ENCODE data around the gene CERS4. TPM values are rescaled to one million over a fixed set of nuclear protein-coding genes. Genes with fewer than 3 reads are reported as not detected.

CERS4 gene
- polyA plus RNA-seq, 1 of the 3 experiments (the other 2 are of a cell fraction): 36.5 TPM

DNA sequence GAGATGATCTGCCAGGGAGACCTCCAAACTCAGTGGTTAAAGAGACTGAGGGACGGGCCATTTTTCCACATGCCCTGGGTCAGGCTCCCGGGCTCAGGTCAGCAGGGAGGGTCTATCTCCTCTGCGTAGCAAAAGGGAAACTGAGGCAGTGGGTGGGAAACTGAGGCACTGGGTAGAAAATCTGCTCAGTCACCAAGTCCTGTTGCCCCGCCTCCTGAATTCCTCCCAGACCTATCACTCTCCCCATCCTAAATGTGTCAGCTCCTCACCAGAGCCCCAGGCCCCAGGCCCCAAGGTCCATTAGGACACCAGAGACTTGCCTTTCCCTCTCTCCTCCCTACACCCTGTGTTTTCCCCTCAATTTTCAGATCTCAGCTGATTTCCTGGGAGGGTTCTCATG is 96.6 kb downstream of the CERS4 start:
- TF ChIP-seq RXRA (IDR thresholded peaks at IDR 0.05; ENCODE audit: borderline replicate concordance, low read depth): no peak
- no peak for TF ChIP-seq MXI1 (IDR thresholded peaks at IDR 0.05; ENCODE audit: low read depth, low read length)
- TF ChIP-seq FOXM1 (IDR thresholded peaks at IDR 0.05; ENCODE audit: low read depth): no peak
- TF ChIP-seq JUND (IDR thresholded peaks at IDR 0.05): no peak
- no peak for TF ChIP-seq EZH2phosphoT487 (IDR thresholded peaks at IDR 0.05; ENCODE audit: borderline replicate concordance, low read depth)
- no peak for TF ChIP-seq YY1 (IDR thresholded peaks at IDR 0.05; ENCODE audit: low read depth)
- TF ChIP-seq CHD2 (IDR thresholded peaks at IDR 0.05; ENCODE audit: low read length, partially characterized antibody): no peak
- TF ChIP-seq, protein P1, sequence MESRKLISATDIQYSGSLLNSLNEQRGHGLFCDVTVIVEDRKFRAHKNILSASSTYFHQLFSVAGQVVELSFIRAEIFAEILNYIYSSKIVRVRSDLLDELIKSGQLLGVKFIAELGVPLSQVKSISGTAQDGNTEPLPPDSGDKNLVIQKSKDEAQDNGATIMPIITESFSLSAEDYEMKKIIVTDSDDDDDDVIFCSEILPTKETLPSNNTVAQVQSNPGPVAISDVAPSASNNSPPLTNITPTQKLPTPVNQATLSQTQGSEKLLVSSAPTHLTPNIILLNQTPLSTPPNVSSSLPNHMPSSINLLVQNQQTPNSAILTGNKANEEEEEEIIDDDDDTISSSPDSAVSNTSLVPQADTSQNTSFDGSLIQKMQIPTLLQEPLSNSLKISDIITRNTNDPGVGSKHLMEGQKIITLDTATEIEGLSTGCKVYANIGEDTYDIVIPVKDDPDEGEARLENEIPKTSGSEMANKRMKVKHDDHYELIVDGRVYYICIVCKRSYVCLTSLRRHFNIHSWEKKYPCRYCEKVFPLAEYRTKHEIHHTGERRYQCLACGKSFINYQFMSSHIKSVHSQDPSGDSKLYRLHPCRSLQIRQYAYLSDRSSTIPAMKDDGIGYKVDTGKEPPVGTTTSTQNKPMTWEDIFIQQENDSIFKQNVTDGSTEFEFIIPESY (IDR thresholded peaks at IDR 0.05; ENCODE audit: borderline replicate concordance, low read depth): no peak
- no peak for TF ChIP-seq NRF1 (IDR thresholded peaks at IDR 0.05; ENCODE audit: low read depth, low read length)
- TF ChIP-seq, protein P2, sequence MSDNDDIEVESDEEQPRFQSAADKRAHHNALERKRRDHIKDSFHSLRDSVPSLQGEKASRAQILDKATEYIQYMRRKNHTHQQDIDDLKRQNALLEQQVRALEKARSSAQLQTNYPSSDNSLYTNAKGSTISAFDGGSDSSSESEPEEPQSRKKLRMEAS (IDR thresholded peaks at IDR 0.05; ENCODE audit: low read depth): no peak
- TF ChIP-seq PBX3 (IDR thresholded peaks at IDR 0.05): no peak
- TF ChIP-seq IRF3 (IDR thresholded peaks at IDR 0.05; ENCODE audit: low read depth, low read length): no peak
- no peak for TF ChIP-seq POLR2AphosphoS5 (IDR thresholded peaks at IDR 0.05; ENCODE audit: low read depth, low read length)
- TF ChIP-seq REST (IDR thresholded peaks at IDR 0.05; ENCODE audit: low read depth, low read length): no peak
- TF ChIP-seq FOSL2 (IDR thresholded peaks at IDR 0.05; ENCODE audit: borderline replicate concordance, low read depth): no peak
- no peak for TF ChIP-seq GABPA (IDR thresholded peaks at IDR 0.05; ENCODE audit: low read depth)
- TF ChIP-seq MEF2A (IDR thresholded peaks at IDR 0.05; ENCODE audit: borderline replicate concordance, low read depth): no peak
- peaks cover 10% of the 10 kb centered on the region; the same call in 1 of the 2 replicates for H3K79me2 ChIP-seq (ENCODE audit: insufficient read depth)
- H3K9me2 ChIP-seq: no peaks in the 10 kb centered on the region
- DNase-seq: no peak
- H3K4me1 ChIP-seq (ENCODE audit: control insufficient read depth in 1 of 2, insufficient read depth in 2 of 2, low read depth in 1 of 2, low read length in 1 of 2): peaks cover 4 to 12% of the 10 kb centered on the region in 2 experiments; a peak in 2 of 4 replicates
- H3F3A ChIP-seq (replicated peaks; ENCODE audit: insufficient read depth): peaks cover 10% of the 10 kb centered on the region
- H3K9me3 ChIP-seq: no peaks in the 10 kb centered on the region
- no peak overlapping the region for H3K27ac ChIP-seq (ENCODE audit: low read depth in 2 of 2, low read length in 1 of 2)
- WGBS (ENCODE audit: low lambda C conversion rate): 81% methylated on average over 4 of the region's 4 CpGs
- CTCF ChIA-PET: no interaction called here
- H2AFZ ChIP-seq (ENCODE audit: low read depth): no peak overlapping the region
- H3K36me3 ChIP-seq (replicated peaks in 1 of 2; ENCODE audit: control insufficient read depth in 1 of 2, insufficient read depth in 2 of 2, low read length in 1 of 2): peaks cover 3 to 6% of the 10 kb centered on the region in 2 experiments
- POLR2A ChIA-PET: no interaction called here
- no peak overlapping the region for H3K4me2 ChIP-seq
- H3K4me3 ChIP-seq (ENCODE audit: low read depth in 2 of 2, low read length in 1 of 2): no peak overlapping the region
- no peaks in the 10 kb centered on the region for H4K20me1 ChIP-seq (ENCODE audit: insufficient read depth)
- no peaks in the 10 kb centered on the region for H3K27me3 ChIP-seq (ENCODE audit: insufficient read depth)
- no peak overlapping the region for H3K9ac ChIP-seq
